Measurements from ENCODE around the gene PPP1R18. TPM values are rescaled to one million over a fixed set of nuclear protein-coding genes. Genes with fewer than 3 reads are reported as not detected.
A peak's percentile ranks its signal among the peaks of the same experiment; 100 is the strongest.

PPP1R18 gene
- total RNA-seq, 1 donor from 2014 or later, result 42.5 TPM

DNA sequence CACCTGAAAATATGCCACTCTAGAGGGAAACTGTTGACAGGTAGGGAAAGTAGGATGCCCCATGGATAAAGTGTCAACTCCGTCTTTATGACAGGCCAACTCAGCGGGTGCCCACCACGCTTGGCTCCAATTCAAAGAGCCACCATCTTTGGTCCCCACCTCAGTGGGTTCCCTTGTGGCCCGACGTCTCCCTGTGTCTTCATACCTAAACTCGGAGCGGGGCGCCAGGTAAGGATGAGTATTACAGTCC is 30.4 kb upstream of the PPP1R18 start:
- intact Hi-C loops (cut with DNase I), result no loop called here
- Histone ChIP-seq H3K4me3 (peak overlapping the region; percentile 53 to 62), H3K9me3 (no peaks in the 10 kb centered on the region), H3K27ac (peak overlapping the region; percentile 86), H3K36me3 (peaks cover 0 to 26% of the 10 kb centered on the region in 2 donors), H3K4me1 (peaks cover 33% of the 10 kb centered on the region), H3K27me3 (no peaks in the 10 kb centered on the region)
- TF ChIP-seq, protein P1, sequence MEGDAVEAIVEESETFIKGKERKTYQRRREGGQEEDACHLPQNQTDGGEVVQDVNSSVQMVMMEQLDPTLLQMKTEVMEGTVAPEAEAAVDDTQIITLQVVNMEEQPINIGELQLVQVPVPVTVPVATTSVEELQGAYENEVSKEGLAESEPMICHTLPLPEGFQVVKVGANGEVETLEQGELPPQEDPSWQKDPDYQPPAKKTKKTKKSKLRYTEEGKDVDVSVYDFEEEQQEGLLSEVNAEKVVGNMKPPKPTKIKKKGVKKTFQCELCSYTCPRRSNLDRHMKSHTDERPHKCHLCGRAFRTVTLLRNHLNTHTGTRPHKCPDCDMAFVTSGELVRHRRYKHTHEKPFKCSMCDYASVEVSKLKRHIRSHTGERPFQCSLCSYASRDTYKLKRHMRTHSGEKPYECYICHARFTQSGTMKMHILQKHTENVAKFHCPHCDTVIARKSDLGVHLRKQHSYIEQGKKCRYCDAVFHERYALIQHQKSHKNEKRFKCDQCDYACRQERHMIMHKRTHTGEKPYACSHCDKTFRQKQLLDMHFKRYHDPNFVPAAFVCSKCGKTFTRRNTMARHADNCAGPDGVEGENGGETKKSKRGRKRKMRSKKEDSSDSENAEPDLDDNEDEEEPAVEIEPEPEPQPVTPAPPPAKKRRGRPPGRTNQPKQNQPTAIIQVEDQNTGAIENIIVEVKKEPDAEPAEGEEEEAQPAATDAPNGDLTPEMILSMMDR (IDR thresholded peaks at IDR 0.05), result peak in 1 of 3 experiments; percentile 10
- TF ChIP-seq POLR2AphosphoS5 (IDR thresholded peaks at IDR 0.05; ENCODE audit: insufficient read depth in 1 of 2, low read depth in 1 of 2), result no peak
- no peak for DNase-seq (ENCODE audit: extremely low spot score in 2 of 2)

DNA sequence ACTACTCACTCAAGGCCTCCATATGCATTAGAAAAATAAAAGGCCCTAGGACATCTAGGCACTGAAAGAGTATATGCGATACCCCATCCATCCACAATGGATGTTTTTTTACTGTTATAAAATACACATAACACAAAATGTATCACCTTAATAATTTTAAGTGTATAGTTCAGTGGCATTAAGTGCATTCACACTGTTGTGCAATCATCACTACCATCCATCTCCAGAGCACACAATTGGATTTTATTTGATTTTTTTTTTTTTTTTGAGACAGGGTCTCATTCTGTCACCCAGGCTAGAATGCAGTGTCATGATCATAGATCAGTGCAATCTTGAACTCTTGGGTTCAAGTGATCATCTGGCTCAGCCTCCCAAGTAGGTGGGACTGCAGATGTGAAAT is 27.8 kb upstream of the PPP1R18 start:
- no peak overlapping the region for H3K4me3 ChIP-seq
- H3K9me3 ChIP-seq, result no peaks in the 10 kb centered on the region
- no peak for DNase-seq (ENCODE audit: extremely low spot score in 2 of 2)
- no peak overlapping the region for H3K27ac ChIP-seq
- peaks cover 24% of the 10 kb centered on the region for H3K4me1 ChIP-seq
- no peaks in the 10 kb centered on the region for H3K27me3 ChIP-seq
- intact Hi-C loops (cut with DNase I), result no loop called here
- TF ChIP-seq POLR2AphosphoS5 (IDR thresholded peaks at IDR 0.05; ENCODE audit: insufficient read depth in 1 of 2, low read depth in 1 of 2), result no peak
- no peak for TF ChIP-seq POLR2A (IDR thresholded peaks at IDR 0.05)
- TF ChIP-seq, protein P1 (IDR thresholded peaks at IDR 0.05), result no peak
- peaks cover 0 to 40% of the 10 kb centered on the region in 2 donors for H3K36me3 ChIP-seq

DNA sequence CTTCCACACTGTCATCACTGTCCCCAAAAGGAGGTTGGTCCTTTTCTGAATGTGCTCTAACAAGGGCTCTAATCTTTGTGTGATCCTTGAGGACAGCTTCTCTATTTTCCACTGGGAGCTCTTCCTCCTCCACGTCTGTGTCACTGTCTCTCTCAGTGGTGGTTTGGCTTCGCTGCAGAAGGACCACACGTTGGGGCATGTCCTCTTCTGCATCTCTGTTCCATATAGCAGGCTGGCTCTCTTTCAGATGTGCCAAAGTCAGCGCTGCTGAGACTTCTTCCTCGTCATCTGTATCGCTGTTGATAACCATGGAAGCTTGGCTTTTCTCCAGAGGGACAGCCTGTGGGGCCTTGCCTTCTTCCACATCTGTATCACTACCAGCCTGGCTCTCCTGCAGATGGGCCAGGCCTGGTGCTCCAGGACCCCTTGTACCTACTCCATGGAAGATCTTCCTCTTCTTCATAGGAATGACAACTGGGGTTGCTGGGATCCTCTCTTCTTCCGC is 26.0 kb upstream of the PPP1R18 start:
- Histone ChIP-seq H3K4me1 (peaks cover 10% of the 10 kb centered on the region), H3K36me3 (peaks cover 0 to 51% of the 10 kb centered on the region in 2 donors)

GRCh38 chr6:30711758-30712380 is 25.4 kb upstream of the PPP1R18 start:
- no peak overlapping the region for H3K4me3 ChIP-seq
- TF ChIP-seq, protein P1 (IDR thresholded peaks at IDR 0.05), result no peak
- no peak for TF ChIP-seq POLR2A (IDR thresholded peaks at IDR 0.05)
- TF ChIP-seq POLR2AphosphoS5 (IDR thresholded peaks at IDR 0.05; ENCODE audit: insufficient read depth in 1 of 2, low read depth in 1 of 2), result no peak
- DNase-seq (ENCODE audit: extremely low spot score in 2 of 2), result no peak
- no peaks in the 10 kb centered on the region for H3K27me3 ChIP-seq
- intact Hi-C loops (cut with DNase I), result no loop called here
- no peak overlapping the region for H3K27ac ChIP-seq
- H3K4me1 ChIP-seq, result peaks cover 10% of the 10 kb centered on the region
- no peaks in the 10 kb centered on the region for H3K9me3 ChIP-seq
- peaks cover 0 to 58% of the 10 kb centered on the region in 2 donors for H3K36me3 ChIP-seq

More for the DNA sequence above, 26.0 kb upstream of the PPP1R18 start:
- no peak for DNase-seq (ENCODE audit: extremely low spot score in 2 of 2)
- H3K27ac ChIP-seq, result no peak overlapping the region
- H3K9me3 ChIP-seq, result no peaks in the 10 kb centered on the region
- no peak overlapping the region for H3K4me3 ChIP-seq
- H3K27me3 ChIP-seq, result no peaks in the 10 kb centered on the region
- intact Hi-C loops (cut with DNase I), result no loop called here
- TF ChIP-seq, protein P1 (IDR thresholded peaks at IDR 0.05), result no peak
- TF ChIP-seq POLR2A (IDR thresholded peaks at IDR 0.05) (no peak), POLR2AphosphoS5 (IDR thresholded peaks at IDR 0.05; ENCODE audit: insufficient read depth in 1 of 2, low read depth in 1 of 2) (no peak)

DNA sequence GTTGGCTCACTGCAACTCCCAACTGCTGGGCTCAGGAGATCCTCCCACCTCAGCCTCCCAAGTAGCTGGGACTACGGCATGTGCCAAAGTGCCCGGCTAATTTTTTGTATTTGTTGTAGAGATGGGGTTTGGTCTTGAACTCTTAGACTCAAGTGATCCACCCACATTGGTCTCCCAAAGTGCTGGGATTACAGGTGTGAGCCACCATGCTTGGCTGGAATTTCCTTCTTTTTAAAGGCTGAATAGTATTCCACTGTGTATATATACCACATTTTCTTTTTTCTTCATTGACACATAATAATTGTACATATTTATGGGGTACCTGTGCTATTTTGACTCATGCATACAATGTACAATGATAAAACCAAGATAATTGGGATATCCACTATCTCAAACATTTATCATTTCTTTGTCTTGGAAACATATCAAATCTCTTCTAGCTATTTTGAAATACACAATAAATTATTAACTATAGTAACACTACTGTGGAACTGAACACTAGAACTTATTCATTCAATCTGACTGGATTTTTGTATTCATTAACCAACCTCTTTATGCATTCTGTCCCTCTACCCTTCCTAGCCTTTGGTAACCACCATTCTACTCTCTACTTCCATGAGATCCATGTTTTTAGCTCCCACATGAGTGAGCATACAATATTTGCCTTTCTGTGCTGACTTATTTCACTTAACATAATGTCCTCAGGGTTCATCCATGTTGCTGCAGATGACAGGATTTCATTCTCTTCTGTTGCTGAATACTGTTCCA is 22.8 kb upstream of the PPP1R18 start:
- DNase-seq (ENCODE audit: extremely low spot score in 2 of 2), result no peak
- H3K9me3 ChIP-seq, result no peaks in the 10 kb centered on the region
- intact Hi-C loops (cut with DNase I), result no loop called here
- TF ChIP-seq POLR2AphosphoS5 (IDR thresholded peaks at IDR 0.05; ENCODE audit: insufficient read depth in 1 of 2, low read depth in 1 of 2) (no peak), POLR2A (IDR thresholded peaks at IDR 0.05) (no peak)
- TF ChIP-seq, protein P1 (IDR thresholded peaks at IDR 0.05), result no peak
- no peak overlapping the region for H3K27ac ChIP-seq
- peaks cover 0 to 61% of the 10 kb centered on the region in 2 donors for H3K36me3 ChIP-seq
- no peaks in the 10 kb centered on the region for H3K27me3 ChIP-seq
- H3K4me3 ChIP-seq, result no peak overlapping the region
- no peaks in the 10 kb centered on the region for H3K4me1 ChIP-seq

Measured in vagina (tissue), 2 donors.